ENCODE data around the gene CDK11B.

Gene CDK11B

GRCh38 chr1:1614204-1614953 lies 44.4 kb downstream of the CDK11B start:
- DNase-seq: no peak

- DNase-seq: no peak
Measured at GRCh38 chr1:1613509-1614082, 45.2 kb downstream of the CDK11B start.

GRCh38 chr1:1612104-1612400 lies 46.8 kb downstream of the CDK11B start:
- peak; percentile 9 for DNase-seq

GRCh38 chr1:1610796-1611195 lies 48.0 kb downstream of the CDK11B start:
- DNase-seq: no peak

DNA sequence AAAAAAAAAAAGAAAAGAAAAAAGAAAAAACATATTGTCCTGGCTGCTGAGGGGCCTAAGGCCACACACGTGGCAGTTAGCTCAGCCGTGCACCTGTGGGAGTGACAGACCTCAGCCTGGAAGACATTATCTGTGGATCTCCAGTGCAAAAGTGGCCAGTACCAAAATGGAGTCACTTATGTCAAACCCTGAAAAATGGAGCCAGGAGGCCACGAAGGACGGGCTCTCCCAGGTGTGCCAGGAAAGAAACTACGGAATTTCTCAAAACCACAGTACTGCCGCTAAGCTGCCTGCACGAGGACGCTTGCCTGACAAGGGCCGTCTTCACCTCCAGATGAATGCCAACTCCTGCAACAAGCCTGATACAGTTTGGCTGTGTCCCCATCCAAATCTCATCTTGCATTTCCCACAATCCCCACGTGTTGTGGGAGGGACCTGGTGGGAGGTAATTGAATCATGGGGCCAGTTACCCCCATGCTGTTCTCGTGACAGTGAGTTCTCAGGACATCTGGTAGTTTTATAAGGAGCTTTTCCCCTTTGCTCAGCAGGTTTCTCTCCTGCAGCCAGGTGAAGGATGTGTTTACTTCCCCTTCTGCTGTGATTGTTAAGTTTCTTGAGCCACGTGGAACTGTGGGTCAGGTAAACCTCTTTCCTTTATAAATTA lies 48.9 kb downstream of the CDK11B start:
- DNase-seq: no peak

DNA sequence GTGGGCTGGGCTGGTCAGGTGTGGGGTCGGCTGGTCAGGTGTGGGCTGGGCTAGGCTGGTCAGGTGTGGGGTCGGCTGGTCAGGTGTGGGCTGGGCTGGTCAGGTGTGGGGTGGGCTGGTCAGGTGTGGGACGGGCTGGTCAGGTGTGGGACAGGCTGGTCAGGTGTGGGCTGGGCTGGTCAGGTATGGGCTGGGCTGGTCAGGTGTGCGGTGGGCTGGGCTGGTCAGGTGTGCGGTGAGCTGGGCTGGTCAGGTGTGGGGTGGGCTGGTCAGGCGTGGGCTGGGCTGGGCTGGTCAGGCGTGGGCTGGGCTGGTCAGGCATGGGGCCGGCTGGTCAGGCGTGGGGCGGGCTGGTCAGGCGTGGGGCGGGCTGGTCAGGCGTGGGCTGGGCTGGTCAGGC lies 52.6 kb downstream of the CDK11B start:
- DNase-seq: no peak

DNA sequence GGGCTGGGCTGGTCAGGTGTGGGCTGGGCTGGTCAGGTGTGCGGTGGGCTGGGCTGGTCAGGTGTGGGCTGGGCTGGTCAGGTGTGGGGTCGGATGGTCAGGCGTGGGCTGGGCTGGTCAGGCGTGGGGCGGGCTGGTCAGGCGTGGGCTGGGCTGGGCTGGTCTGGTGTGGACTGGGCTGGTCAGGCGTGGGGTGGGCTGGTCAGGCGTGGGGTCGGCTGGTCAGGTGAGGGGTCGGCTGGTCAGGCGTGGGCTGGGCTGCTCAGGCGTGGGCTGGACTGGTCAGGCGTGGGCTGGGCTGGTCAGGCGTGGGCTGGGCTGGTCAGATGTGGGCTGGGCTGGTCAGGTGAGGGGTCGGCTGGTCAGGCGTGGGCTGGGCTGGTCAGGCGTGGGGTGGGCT lies 53.1 kb downstream of the CDK11B start:
- DNase-seq: no peak

GRCh38 chr1:1605034-1605591 lies 53.7 kb downstream of the CDK11B start:
- no peak for DNase-seq

DNA sequence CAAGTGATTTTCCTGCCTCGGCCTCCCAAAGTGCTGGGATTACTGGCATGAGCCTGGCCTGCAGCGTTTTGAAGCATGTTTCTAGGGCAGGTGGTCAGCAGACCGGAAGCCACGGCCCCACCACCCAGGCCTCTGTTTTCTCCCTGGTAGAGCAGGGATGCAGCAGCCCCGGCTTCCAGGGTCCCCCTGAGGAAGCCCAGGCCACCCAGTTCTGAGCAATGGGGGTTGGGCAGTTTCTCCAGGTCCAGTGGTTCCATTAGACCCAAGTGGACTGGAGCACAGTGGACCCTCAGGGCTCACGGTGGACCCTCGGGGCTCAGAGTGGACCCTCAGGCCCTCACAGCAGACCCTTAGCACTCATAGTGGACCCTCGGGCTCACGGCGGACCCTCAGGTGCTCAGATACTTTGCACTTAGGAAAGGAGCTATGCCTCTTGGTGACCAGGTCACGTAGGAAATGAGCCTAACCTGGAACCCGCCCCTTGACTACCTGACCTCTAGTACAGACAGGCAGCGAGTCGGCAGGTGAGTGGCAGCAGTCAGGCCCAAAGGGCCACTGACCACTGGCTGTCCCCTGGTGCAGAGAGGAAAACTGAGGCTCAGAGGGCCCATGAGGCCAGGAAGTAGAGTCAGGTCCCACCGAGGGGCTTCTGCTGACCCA lies 54.3 kb downstream of the CDK11B start:
- DNase-seq: no peak

DNA sequence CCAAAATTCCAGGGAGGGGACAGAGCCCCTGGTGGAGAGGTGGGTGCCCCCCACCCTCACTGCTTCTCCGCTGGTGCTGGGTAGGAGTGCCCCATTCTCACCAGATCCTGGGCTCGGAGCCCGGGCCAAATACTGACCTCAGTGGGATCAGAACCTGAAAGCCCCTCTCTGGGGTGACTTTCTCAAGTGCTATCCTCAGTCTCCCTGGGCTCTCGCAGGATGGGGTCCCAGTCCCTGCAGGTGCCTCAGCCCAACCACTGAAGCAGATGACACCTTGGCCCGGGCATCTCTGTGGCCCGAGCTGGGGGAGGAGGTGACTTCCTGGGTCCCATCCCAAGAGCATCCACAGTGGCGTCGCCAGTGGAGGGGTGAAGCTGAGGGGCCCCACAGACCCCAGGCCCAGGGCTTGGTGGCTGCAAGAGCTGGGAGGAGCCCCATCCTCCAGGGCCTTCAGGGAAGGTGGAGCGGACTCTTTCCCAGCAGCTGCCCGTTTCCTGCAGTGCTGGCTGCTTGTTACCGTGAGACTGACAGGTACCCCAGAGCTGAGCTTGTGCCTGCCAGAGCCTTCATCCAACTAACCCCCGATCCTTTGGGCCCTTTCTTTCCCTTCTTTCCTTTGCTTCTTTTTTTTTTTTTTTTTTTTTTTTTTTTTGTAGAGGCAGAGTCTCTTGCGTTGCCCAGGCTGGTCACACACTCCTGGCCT lies 55.0 kb downstream of the CDK11B start:
- no peak for DNase-seq

- no peak for DNase-seq
Measured at GRCh38 chr1:1602968-1603506, 55.8 kb downstream of the CDK11B start.

DNA sequence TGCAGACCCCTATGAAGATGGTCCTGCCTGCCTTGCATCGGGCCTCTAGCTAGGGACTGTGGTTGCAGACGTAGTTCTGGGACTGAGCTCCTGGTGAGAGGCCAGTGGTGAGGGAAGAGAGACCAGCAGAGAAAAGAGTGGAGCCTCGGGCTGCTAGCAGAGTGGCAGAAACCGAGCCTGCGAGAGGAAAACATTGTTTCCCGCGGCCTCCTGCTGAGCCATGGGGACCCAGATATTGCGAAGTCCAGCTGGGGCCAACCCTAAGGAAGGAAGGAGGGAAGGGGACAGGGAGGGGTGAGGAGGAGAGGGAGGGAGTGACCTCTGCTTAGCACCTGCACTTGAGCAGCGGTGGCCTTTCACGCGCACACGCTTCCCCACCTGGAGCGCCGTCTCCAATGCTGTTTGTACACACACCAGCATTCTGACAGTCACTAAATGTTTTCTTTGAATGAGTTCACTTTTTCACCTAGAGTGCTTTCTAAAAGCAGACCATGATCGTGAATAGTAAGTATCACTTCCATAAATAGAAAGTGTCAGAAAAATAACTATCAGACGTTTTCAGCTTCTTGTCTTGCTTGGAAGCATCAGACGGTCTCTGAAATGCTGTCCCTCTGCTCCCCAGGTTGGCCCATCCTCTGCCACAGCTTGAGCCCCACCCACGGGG lies 56.4 kb downstream of the CDK11B start:
- no peak for DNase-seq

DNA sequence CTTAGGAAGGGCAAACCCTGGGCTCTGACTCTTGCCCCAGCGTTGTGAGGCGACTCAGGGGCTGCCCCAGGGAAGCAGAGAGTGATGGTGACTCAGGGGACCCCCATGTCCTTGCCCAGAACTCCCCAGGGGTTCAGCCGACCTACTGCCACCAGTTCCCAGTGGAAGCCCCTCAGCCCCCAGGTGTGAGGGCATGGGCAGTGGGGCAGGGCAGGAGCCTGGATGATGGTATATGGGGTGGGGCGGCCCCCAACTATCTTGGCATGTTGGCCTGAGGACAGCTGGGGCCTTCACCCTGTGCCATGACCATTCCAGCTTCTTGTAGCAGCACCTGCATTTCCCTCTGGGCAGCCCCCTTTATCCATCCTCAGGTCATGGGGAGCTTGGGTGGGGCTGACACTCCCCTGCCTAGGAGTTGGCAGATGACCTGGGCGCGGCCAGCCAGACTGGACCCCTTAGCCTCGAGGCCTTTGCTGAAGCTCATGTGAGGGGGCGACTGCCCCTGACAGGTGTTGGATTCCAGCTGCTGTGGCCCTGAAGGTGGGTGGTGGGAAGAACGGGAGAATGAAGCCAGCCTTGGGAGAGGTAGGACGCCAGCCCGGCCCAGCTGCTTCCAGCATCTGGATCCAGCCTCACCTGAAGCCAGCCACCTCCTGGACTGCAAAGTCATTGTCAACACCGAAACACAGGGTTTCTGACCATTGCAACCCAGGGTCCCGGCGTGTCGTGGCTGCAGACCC lies 57.1 kb downstream of the CDK11B start:
- no peak for DNase-seq

- DNase-seq: no peak
Measured at GRCh38 chr1:1600861-1601563, 57.8 kb downstream of the CDK11B start.

- DNase-seq: no peak
Measured at GRCh38 chr1:1599935-1600860, 58.6 kb downstream of the CDK11B start, which contains the start of gene FNDC10. FNDC10 (minus strand) TSS chr1:1600135; CDS start chr1:1600015, 120 bp downstream.

DNA sequence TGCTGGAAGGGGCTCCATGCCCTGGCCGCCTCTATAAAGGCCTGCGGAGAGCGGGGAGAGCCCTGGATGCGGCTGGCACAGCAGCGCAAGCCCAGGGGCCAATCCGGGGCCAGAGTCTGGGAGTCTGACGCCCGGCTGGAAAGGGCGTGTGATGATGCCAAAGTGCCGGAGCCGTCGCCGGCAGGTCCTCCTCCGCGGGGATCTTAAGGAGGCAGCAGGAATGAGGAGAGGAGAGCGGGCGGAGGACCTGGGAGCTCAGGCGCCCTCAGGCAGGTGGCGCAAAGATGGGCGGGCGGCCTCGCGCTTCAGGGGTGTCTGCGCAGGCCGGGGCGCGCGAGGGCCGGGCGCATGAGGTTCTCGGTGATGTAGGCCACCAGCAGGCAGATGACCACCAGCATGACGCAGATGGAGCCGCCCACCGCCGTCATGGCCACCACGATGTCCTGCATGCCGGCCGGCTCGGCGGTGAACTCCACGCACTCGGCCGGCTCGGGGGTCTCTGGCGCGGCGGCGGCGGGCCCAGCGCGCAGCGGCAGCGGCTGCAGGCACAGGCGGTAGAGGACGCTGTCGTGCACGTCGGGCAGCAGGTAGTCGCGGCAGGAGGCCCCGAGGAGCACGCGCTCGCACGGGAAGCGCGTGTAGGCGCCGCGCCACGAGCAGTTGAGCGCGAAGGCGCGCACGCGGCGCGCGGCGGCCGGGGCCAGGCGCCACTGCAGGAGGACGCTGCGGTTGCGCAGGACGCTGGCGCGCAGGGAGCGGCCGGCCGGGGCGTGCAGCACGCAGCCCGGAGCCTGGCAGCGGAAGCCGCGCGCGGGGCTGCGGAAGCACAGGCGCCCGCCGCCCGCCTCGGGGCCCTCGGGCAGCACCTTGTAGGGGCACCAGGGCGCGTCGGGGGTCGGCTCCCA lies 59.5 kb downstream of the CDK11B start:
- DNase-seq: no peak

- DNase-seq: no peak
Measured at GRCh38 chr1:1598720-1599029, 60.1 kb downstream of the CDK11B start.

DNA sequence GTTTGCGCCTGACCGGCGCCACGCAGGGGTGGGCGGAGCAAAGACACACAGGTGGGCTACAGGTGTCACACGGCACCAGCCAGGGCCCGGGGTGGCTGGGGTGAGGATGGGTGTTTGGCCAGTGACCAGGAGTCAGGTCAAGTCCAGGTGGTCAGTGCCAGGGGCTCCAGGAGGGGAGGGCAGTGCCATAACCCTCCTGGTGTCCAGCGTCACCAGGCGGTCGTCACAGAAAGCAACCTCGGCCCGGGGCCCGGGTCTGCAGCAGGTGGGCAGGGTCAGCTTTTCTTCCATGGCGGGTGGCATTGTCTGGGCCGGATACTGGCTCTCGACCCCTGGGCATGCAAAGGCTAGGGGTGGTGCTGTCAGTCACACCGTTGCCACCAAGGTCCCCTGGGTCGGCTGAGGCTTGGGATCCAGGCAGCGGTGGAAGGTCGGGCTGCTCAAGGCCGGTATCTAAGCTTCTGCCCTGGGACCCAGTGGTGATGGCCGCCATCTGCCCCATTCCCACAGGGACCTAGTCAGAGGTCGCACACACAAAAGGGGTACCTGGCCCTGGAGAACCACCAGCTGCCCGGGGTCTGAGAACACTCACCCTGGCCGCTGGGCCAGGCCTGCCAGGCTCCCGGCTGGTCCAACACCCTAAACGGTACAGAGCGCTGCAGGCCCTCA lies 60.6 kb downstream of the CDK11B start:
- no peak for DNase-seq
